Retinal pigment epithelial cell (primary cell): ENCODE data around the gene SLX4.
"Not testable (repeated sequence)": the region's sequence is repeated elsewhere in the genome, so short reads cannot be mapped to it uniquely, and the experiment has no call there.

Experiments used
- DNase-seq: peaks from one replicate; pipeline ENCODE4 v3.0.0-alpha.2; 2010; ENCODE audit warnings: low read depth
- H3K4me3 ChIP-seq: 2 replicates; pipeline ENCODE4 v1.5.1; 2011; ENCODE audit warnings: mild to moderate bottlenecking, low read length, control low read depth, moderate library complexity
- CTCF ChIP-seq: conservative IDR thresholded peaks from 2 replicates; pipeline ENCODE4 v1.5.1; 2011; ENCODE audit warnings: low read depth, low read length, control low read depth, inconsistent platforms

The SLX4 gene

GRCh38 chr16:3611146-3611975, at the start of gene SLX4:
Gene SLX4, minus strand, starts transcription at chr16:3611606. Its CDS starts 2,642 bp downstream, at chr16:3608964.
- DNase-seq = peak; percentile 46
- no peak for TF ChIP-seq CTCF
- H3K4me3 ChIP-seq = peak within 1 kb of the TSS; percentile 94

GRCh38 chr16:3659251-3659650, 47.8 kb upstream of the SLX4 start:
- no peak overlapping the region for H3K4me3 ChIP-seq
- TF ChIP-seq CTCF = no peak
- no peak for DNase-seq

GRCh38 chr16:3656491-3657468, 45.4 kb upstream of the SLX4 start:
- DNase-seq = no peak

GRCh38 chr16:3656160-3656490, 44.7 kb upstream of the SLX4 start:
- not testable (repeated sequence) for H3K4me3 ChIP-seq

More at GRCh38 chr16:3656491-3657468, 45.4 kb upstream of the SLX4 start:
- no peak overlapping the region for H3K4me3 ChIP-seq
- no peak for TF ChIP-seq CTCF

GRCh38 chr16:3655396-3656159, 44.2 kb upstream of the SLX4 start:
- no peak for TF ChIP-seq CTCF
- DNase-seq = no peak
- H3K4me3 ChIP-seq = no peak overlapping the region

More at GRCh38 chr16:3656160-3656490, 44.7 kb upstream of the SLX4 start:
- not testable (repeated sequence) for DNase-seq

- DNase-seq = no peak
- no peak overlapping the region for H3K4me3 ChIP-seq
- TF ChIP-seq CTCF = no peak
Measured at GRCh38 chr16:3655030-3655395, 43.6 kb upstream of the SLX4 start.
